IPS-NIHi11 (cell line): Measurements from ENCODE around the gene PCDHA1.
"Not testable (repeated sequence)": the region's sequence is repeated elsewhere in the genome, so short reads cannot be mapped to it uniquely, and the experiment has no call there.

Source experiments
- DNase-seq: peaks from one replicate; pipeline ENCODE4 v3.0.0; 2012; ENCODE audit warnings: mixed read lengths, low spot score

Gene PCDHA1

DNA sequence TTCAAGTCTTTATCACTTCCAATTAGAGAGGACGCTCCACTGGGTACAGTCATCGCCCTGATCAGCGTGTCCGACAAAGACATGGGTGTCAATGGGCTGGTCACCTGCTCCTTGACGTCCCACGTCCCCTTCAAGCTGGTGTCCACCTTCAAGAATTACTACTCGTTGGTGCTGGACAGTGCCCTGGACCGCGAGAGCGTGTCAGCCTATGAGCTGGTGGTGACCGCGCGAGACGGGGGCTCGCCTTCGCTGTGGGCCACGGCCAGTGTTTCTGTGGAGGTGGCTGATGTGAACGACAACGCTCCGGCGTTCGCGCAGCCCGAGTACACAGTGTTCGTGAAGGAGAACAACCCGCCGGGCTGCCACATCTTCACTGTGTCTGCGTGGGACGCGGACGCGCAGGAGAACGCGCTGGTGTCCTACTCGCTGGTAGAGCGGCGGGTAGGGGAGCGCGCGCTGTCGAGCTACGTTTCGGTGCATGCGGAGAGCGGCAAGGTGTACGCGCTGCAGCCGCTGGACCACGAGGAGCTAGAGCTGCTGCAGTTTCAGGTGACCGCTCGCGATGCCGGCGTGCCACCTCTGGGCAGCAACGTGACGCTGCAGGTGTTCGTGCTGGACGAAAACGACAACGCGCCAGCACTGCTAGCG is 22.4 kb downstream of the PCDHA1 start:
- not testable (repeated sequence) for DNase-seq

DNA sequence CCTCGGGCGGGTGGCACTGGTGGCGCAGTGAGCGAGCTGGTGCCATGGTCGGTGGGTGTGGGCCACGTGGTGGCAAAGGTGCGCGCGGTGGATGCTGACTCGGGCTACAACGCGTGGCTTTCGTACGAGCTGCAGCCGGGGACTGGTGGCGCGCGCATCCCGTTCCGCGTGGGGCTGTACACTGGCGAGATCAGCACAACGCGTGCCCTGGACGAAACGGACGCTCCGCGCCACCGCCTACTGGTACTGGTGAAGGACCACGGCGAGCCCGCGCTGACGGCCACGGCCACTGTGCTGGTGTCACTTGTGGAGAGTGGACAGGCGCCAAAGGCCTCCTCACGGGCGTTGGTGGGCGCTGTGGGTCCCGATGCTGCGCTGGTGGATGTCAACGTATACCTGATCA is 22.9 kb downstream of the PCDHA1 start:
- DNase-seq: no peak

DNA sequence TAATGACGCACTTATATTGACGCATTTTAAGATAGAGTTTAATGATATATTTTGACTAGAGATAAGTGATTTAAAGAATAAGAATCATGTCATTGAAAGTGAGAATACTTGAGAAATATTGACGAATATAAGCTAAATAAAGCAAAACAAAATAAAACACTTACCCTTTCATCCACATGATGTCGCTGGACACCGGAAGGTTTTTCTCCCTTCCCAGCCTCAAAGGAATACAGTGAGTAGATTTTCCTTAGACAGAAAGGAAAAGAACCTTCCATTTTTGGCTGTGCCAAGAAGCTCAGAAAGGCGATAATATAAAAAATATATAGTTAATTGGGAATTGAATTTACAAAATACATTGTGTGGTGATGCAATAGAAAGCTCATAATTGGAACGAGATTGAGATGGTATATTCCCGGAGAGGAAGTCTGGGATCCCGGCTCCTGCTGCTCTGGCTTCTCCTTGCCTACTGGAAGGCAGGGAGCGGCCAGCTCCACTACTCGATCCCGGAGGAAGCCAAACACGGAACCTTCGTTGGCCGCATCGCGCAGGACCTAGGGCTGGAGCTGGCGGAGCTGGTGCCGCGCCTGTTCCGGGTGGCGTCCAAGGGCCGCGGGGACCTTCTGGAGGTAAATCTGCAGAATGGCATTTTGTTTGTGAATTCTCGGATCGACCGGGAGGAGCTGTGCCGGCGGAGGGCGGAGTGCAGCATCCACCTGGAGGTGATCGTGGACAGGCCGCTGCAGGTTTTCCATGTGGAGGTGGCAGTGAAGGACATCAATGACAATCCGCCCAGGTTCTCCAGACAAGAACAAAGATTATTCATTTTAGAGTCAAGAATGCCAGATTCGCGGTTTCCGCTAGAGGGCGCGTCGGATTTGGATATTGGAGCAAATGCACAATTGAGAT is 35.7 kb downstream of the PCDHA1 start, which contains the start of gene PCDHA5:
PCDHA5 (plus strand) TSS at position 239 of the 906 bp plus-strand sequence.
- peak; percentile 11 for DNase-seq

- no peak for DNase-seq
These were observed 36.3 kb downstream of the PCDHA1 start for GRCh38 chr5:140822281-140822629.

- not testable (repeated sequence) for DNase-seq
These were observed 37.0 kb downstream of the PCDHA1 start for GRCh38 chr5:140822969-140823368.

- no peak for DNase-seq
These were observed 37.5 kb downstream of the PCDHA1 start for GRCh38 chr5:140823475-140823874.

DNA sequence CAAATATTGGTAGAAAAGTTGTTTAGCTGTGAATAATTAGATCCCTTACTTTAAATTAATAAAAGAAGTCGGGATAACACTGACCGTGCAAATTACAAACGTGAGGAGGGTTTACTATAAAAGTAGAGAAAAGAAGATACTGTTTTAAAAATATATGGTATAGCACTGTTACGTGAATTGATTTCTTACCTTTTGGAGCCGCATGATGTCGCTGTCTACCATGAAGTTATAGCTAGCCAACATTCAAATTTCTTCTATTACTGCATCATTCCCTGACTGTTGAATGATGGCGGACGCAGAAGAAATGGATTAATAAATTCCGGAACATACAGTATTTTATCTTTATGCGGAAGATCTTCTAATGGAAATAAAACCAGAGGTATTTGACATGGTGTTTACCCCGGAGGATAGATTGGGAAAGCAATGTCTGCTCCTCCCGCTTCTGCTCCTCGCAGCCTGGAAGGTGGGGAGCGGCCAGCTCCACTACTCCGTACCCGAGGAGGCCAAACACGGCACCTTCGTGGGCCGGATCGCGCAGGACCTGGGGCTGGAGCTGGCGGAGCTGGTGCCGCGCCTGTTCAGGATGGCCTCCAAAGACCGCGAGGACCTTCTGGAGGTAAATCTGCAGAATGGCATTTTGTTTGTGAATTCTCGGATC is 41.9 kb downstream of the PCDHA1 start, which contains the start of gene PCDHA6:
PCDHA6 (plus strand) TSS at position 257 of the 658 bp plus-strand sequence; CDS start at position 389, 132 bp downstream.
- DNase-seq: no peak

DNA sequence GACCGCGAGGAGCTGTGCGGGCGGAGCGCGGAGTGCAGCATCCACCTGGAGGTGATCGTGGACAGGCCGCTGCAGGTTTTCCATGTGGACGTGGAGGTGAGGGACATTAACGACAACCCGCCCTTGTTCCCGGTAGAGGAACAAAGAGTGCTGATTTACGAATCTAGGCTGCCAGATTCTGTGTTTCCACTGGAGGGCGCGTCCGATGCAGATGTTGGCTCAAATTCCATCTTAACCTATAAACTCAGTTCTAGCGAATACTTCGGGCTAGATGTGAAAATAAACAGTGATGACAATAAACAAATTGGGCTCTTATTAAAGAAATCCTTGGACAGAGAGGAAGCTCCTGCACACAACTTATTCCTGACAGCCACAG is 42.4 kb downstream of the PCDHA1 start:
- no peak for DNase-seq

GRCh38 chr5:140829511-140830501 is 43.9 kb downstream of the PCDHA1 start:
- DNase-seq: not testable (repeated sequence)

- DNase-seq: no peak
These were observed 48.1 kb downstream of the PCDHA1 start, which contains the start of gene PCDHA7 for GRCh38 chr5:140833993-140834392. Gene PCDHA7, plus strand, starts transcription at chr5:140834269. Its CDS starts 115 bp downstream, at chr5:140834384.

DNA sequence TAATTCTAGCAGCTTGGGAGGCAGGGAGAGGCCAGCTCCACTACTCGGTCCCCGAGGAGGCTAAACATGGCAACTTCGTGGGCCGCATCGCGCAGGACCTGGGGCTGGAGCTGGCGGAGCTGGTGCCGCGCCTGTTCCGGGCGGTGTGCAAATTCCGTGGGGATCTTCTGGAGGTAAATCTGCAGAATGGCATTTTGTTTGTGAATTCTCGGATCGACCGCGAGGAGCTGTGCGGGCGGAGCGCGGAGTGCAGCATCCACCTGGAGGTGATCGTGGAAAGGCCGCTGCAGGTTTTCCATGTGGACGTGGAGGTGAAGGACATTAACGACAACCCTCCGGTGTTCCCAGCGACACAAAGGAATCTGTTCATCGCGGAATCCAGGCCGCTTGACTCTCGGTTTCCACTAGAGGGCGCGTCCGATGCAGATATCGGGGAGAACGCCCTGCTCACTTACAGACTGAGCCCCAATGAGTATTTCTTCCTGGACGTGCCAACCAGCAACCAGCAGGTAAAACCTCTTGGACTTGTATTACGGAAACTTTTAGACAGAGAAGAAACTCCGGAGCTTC is 48.6 kb downstream of the PCDHA1 start:
- not testable (repeated sequence) for DNase-seq

DNA sequence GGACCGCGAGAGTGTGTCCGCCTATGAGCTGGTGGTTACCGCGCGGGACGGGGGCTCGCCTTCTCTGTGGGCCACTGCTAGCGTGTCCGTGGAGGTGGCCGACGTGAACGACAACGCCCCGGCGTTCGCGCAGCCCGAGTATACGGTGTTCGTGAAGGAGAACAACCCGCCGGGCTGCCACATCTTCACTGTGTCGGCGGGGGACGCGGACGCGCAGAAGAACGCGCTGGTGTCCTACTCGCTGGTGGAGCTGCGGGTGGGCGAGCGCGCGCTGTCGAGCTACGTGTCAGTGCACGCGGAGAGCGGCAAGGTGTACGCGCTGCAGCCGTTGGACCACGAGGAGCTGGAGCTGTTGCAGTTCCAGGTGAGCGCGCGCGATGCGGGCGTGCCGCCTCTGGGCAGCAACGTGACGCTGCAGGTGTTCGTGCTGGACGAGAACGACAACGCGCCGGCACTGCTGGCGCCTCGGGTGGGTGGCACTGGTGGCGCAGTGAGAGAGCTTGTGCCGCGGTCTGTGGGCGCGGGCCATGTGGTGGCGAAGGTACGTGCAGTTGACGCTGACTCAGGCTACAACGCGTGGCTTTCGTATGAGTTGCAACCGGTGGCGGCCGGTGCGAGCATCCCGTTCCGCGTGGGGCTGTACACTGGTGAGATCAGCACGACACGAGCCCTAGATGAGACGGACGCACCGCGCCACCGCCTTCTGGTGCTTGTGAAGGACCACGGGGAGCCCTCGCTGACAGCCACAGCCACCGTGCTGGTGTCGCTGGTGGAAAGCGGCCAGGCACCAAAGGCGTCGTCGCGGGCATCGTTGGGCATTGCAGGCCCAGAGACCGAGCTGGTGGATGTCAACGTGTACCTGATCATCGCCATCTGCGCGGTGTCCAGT is 49.9 kb downstream of the PCDHA1 start:
- no peak for DNase-seq

- peak; percentile 42 for DNase-seq
These were observed 55.3 kb downstream of the PCDHA1 start, which contains the start of gene PCDHA8 for GRCh38 chr5:140840978-140841962. Gene PCDHA8, plus strand, starts transcription at chr5:140841187. Its CDS starts 135 bp downstream, at chr5:140841322.

DNA sequence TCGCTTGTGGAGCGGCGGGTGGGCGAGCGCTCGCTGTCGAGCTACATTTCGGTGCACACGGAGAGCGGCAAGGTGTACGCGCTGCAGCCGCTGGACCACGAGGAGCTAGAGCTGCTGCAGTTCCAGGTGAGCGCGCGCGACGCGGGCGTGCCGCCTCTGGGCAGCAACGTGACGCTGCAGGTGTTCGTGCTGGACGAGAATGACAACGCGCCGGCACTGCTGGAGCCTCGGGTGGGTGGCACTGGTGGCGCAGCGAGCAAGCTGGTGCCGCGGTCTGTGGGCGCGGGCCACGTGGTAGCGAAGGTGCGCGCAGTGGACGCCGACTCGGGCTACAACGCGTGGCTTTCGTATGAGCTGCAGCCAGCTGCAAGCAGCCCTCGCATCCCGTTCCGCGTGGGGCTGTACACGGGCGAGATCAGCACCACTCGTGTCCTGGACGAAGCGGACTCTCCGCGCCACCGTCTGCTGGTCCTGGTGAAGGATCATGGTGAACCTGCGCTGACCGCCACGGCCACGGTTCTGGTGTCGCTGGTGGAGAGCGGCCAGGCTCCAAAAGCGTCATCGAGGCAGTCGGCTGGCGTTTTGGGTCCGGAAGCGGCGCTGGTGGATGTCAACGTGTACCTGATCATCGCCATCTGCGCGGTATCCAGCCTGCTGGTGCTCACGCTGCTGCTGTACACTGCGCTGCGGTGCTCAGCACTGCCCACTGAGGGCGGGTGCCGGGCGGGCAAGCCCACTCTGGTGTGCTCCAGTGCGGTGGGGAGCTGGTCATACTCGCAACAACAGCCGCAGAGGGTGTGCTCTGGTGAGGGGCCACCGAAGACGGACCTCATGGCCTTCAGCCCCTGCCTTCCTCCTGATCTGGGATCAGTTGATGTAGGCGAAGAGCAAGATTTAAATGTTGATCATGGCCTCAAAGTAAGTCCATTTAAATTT is 57.1 kb downstream of the PCDHA1 start:
- DNase-seq: no peak

DNA sequence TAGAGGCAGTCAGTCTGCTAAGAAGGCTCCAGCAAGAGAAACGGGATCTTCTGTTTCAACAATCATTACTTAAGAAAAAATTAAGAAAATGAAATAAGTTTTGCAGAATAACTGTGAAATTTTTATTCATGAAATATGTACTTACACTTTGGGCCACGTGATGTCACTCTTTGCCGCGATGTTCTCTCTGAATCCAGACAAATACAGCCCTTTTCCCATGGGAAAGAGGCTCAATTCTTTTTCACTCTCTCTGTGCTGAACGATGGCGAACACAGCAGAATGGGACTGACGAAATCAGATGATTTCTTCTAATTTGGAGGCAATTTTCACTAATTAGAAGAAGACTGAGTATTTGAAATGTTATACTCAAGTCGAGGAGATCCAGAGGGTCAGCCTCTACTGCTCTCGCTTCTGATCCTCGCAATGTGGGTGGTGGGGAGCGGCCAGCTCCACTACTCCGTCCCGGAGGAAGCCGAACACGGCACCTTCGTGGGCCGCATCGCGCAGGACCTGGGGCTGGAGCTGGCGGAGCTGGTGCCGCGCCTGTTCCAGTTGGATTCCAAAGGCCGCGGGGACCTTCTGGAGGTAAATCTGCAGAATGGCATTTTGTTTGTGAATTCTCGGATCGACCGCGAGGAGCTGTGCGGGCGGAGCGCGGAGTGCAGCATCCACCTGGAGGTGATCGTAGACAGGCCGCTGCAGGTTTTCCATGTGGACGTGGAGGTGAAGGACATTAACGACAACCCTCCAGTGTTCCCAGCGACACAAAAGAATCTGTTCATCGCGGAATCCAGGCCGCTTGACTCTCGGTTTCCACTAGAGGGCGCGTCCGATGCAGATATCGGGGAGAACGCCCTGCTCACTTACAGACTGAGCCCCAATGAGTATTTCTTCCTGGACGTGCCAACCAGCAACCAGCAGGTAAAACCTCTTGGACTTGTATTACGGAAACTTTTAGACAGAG is 62.5 kb downstream of the PCDHA1 start, which contains the start of gene PCDHA9:
PCDHA9 (plus strand) TSS at position 244 of the 964 bp plus-strand sequence; CDS start at position 358, 114 bp downstream.
- not testable (repeated sequence) for DNase-seq
